Progenitor cell of endocrine pancreas (in vitro differentiated cells): ENCODE results near the gene LPAR3. TPM values are rescaled to one million over a fixed set of nuclear protein-coding genes. Genes with fewer than 3 reads are reported as not detected.

Experiments
- DNase-seq: peaks from one replicate; pipeline ENCODE4 v3.0.0; 2021; ENCODE audit warnings: low spot score; ENCODE audit not compliant: unreplicated experiment
- H3K27ac Mint-ChIP-seq: 2 replicates; pipeline ENCODE4 v1.8.0; 2021; ENCODE audit warnings: mild to moderate bottlenecking, moderate library complexity, mixed read lengths
- H3K27me3 Mint-ChIP-seq: 2 replicates; pipeline ENCODE4 v1.8.0; 2021; ENCODE audit warnings: mixed read lengths
- H3K36me3 Mint-ChIP-seq: 2 replicates; pipeline ENCODE4 v1.8.0; 2022; ENCODE audit warnings: mixed read lengths; ENCODE audit not compliant: insufficient read depth
- H3K4me1 Mint-ChIP-seq: 2 replicates; pipeline ENCODE4 v1.8.0; 2021; ENCODE audit warnings: low read depth, mixed read lengths
- H3K4me3 Mint-ChIP-seq: 2 replicates; pipeline ENCODE4 v1.8.0; 2021; ENCODE audit warnings: low read depth, mild to moderate bottlenecking, moderate library complexity, mixed read lengths
- H3K9me3 Mint-ChIP-seq: 2 replicates; pipeline ENCODE4 v1.8.0; 2021; ENCODE audit warnings: low read depth, mixed read lengths
- total RNA-seq: library from RNA; stranded (reverse); gene quantifications from 2 replicates; pipeline ENCODE4 v1.2.1, GENCODE V29; 2021
- TF ChIP-seq, protein P1 (sequence below): fragments of 200-600 bp; sonication (generic); IDR thresholded peaks from one replicate; pipeline ENCODE4 v1.5.0; 2021; ENCODE audit warnings: antibody characterized with exemption, mild to moderate bottlenecking; ENCODE audit not compliant: unreplicated experiment

LPAR3 gene
- total RNA-seq, 1 donor from 2014 or later, result 5.1 TPM

DNA sequence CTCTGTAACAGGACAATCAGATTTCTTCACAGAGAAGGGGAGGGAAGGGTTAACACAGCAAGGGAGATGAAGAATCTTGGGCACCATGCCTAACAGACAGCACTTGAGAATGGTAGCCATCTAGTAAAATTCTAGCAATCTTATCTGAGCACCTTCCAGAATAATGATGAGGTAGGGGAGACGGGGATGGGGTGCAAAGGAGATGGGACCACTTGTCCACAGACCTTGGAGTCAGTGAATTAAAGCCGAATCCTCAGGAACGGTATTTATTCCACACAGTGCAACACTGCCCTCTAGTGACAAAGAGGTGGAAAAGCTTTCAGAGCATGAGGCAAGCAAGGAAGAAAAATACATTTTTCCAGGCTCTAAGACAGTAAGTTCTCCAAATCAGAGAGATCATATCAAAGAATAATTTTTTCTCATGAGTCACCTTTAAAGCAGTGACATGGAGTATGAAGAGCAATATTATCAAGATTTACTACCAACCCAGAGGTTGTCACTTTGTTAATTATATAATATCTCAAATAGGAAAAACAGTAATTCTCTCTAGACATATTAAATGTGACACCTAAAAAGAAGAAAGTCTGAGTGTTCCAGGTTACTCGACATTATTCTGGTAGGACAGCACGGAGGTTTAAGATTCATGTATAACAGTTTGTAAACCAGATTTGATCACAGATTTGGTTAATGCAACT lies 43.3 kb upstream of the LPAR3 start:
- peaks cover 14% of the 10 kb centered on the region for H3K27me3 Mint-ChIP-seq
- no peaks in the 10 kb centered on the region for H3K9me3 Mint-ChIP-seq
- H3K36me3 Mint-ChIP-seq, result no peaks in the 10 kb centered on the region
- H3K27ac Mint-ChIP-seq, result no peak overlapping the region
- TF ChIP-seq, protein P1, sequence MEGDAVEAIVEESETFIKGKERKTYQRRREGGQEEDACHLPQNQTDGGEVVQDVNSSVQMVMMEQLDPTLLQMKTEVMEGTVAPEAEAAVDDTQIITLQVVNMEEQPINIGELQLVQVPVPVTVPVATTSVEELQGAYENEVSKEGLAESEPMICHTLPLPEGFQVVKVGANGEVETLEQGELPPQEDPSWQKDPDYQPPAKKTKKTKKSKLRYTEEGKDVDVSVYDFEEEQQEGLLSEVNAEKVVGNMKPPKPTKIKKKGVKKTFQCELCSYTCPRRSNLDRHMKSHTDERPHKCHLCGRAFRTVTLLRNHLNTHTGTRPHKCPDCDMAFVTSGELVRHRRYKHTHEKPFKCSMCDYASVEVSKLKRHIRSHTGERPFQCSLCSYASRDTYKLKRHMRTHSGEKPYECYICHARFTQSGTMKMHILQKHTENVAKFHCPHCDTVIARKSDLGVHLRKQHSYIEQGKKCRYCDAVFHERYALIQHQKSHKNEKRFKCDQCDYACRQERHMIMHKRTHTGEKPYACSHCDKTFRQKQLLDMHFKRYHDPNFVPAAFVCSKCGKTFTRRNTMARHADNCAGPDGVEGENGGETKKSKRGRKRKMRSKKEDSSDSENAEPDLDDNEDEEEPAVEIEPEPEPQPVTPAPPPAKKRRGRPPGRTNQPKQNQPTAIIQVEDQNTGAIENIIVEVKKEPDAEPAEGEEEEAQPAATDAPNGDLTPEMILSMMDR, result peak; percentile 91
- H3K4me1 Mint-ChIP-seq, result no peaks in the 10 kb centered on the region
- no peak for DNase-seq
- H3K4me3 Mint-ChIP-seq, result no peak overlapping the region

DNA sequence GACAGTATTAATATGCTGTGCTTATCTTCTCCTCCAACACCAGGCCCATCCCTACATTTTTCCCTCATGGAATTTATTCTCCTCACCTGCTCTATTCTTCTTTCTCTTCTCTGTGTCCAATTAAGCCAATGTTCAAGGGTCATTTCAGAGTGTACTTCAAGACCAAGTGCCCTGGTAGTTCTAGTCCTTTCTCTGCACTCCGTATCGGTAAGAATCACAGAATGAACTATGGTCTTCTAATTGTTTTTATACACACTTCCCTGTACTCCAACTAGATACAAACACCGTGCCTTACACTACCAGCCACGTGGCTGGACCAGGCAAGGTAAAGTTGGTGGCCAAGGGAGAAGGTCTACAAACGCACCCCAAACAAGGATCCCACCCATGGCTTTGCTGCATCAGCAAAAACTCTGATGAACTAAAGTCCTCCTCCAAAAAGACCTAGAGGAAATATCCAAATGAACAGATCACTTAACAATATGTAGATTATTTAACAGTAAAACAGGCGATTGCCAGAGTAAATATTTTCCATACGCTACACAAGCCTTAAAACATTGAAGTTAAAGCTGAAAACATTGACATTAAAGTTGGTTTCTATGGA lies 40.1 kb upstream of the LPAR3 start:
- Mint-ChIP-seq H3K36me3 (no peaks in the 10 kb centered on the region), H3K4me1 (peaks cover 6% of the 10 kb centered on the region)

DNA sequence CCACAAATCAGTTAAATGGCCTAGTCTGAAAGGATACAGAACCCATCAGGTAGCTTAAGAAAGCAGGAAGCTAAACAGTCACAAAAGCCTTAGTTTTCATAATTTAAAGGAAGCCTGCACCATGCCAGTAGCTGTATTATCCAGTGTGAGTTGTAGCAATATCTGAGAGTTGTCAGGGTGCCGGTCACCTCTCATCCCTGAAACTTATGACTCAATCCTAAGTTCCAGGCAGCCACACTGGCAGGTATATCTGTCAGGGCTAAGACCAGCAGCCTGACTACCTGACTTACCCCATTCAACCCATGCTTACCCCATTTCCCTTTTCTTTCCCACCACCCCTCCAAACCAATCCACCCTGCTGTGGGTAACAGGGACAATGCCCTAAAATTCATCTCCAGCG lies 37.8 kb upstream of the LPAR3 start:
- Mint-ChIP-seq H3K9me3 (no peaks in the 10 kb centered on the region), H3K4me3 (no peak overlapping the region), H3K27ac (no peak overlapping the region), H3K4me1 (peaks cover 6% of the 10 kb centered on the region), H3K36me3 (no peaks in the 10 kb centered on the region), H3K27me3 (peaks cover 3% of the 10 kb centered on the region)
- TF ChIP-seq, protein P1, result no peak
- DNase-seq, result no peak

More for the DNA sequence above, 40.1 kb upstream of the LPAR3 start:
- no peak overlapping the region for H3K27ac Mint-ChIP-seq
- no peak for DNase-seq
- no peak overlapping the region for H3K4me3 Mint-ChIP-seq
- H3K9me3 Mint-ChIP-seq, result no peaks in the 10 kb centered on the region
- H3K27me3 Mint-ChIP-seq, result peaks cover 3% of the 10 kb centered on the region
- TF ChIP-seq, protein P1, result no peak

DNA sequence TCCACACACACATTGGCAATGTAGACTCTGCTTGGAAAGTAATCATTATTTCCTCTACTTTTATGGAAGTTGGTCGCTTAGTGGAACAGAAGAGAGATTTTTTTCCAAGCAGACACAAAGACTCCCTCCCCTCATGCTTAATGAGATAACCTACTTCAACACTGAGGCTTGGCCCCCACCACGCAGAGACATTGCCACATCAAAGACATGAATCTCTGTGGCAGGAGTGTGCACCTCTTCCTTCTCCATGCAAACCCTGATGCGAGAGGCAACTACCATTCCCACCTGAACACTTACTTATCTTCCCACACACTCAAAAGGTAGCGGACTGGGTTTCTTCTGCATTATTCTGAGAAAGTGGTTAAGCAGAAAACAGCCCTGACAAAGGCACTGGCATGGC lies 37.3 kb upstream of the LPAR3 start:
- H3K9me3 Mint-ChIP-seq, result no peaks in the 10 kb centered on the region
- peaks cover 6% of the 10 kb centered on the region for H3K4me1 Mint-ChIP-seq
- no peak overlapping the region for H3K27ac Mint-ChIP-seq
- no peak overlapping the region for H3K4me3 Mint-ChIP-seq
- no peaks in the 10 kb centered on the region for H3K36me3 Mint-ChIP-seq
- TF ChIP-seq, protein P1, result no peak
- H3K27me3 Mint-ChIP-seq, result peaks cover 3% of the 10 kb centered on the region
- no peak for DNase-seq

DNA sequence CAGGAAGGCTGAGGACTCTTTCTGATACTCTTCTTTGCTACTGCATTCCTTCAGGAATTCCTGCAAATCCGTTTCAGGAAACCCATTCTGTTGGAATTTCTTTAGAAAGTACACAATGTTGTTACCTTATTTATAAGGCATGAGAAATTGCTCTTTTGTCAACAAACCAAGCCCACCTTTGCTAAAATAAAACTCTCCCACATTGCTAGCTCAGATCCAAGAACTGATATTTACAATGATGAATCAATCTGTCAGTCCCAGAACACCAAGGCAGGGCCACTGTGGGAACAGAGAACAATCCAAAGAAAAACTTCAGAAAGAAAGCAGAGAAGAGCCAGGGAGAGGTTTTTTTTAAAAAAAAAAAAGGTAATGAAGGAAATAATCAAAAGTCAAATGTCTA lies 36.6 kb upstream of the LPAR3 start:
- peaks cover 3% of the 10 kb centered on the region for H3K27me3 Mint-ChIP-seq
- no peak overlapping the region for H3K27ac Mint-ChIP-seq
- TF ChIP-seq, protein P1, result no peak
- H3K36me3 Mint-ChIP-seq, result no peaks in the 10 kb centered on the region
- H3K4me3 Mint-ChIP-seq, result no peak overlapping the region
- no peaks in the 10 kb centered on the region for H3K9me3 Mint-ChIP-seq
- peaks cover 6% of the 10 kb centered on the region for H3K4me1 Mint-ChIP-seq
- no peak for DNase-seq
